ENCODE measurements around the gene FRS2. TPM values are rescaled to one million over a fixed set of nuclear protein-coding genes. Genes with fewer than 3 reads are reported as not detected.

Gene FRS2
- total RNA-seq, 2 donors from 2014 or later: 4.9 to 14.3 TPM

- intact Hi-C loops (cut with DNase I): no loop called here
- Histone ChIP-seq H3K36me3 (replicated peaks in 1 of 2; ENCODE audit: insufficient read depth in 1 of 2, low read depth in 2 of 2) (no peaks in the 10 kb centered on the region), H3K9me3 (no peaks in the 10 kb centered on the region), H3K27me3 (no peaks in the 10 kb centered on the region), H3K27ac (no peak overlapping the region), H3K4me1 (peaks cover 38% of the 10 kb centered on the region), H3K4me3 (no peak overlapping the region)
- DNase-seq: no peak
- ATAC-seq: no peak
- TF ChIP-seq POLR2A (IDR thresholded peaks at IDR 0.05): no peak
- no peak for TF ChIP-seq CTCF (IDR thresholded peaks at IDR 0.05)
Measured at GRCh38 chr12:69481133-69481532, 10.9 kb downstream of the FRS2 start.

DNA sequence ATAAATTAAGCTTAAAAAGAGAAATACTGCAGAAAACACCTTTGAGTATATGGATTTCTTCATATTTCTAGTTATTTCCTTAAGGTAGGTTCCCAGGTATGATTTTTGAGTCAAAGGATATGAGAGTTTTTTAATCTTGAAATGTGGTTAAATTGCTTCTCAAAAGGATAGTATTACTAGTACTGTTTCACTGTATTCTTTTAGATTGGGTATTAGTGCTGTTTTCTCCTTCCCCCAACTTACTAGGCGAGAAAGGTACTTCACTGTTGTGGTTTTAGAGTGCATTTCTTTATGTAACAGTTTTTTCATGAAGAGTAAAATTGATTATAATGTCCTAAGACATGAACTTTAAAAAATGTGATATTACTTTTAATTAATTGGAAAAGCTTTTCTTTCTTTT lies 13.5 kb downstream of the FRS2 start:
- WGBS, 2 donors: 88 to 100% methylated on average over 1 of the region's 1 CpG
- no peaks in the 10 kb centered on the region for H3K9me3 ChIP-seq
- peaks cover 35% of the 10 kb centered on the region for H3K4me1 ChIP-seq
- no peak for DNase-seq
- no peak for ATAC-seq
- no peak overlapping the region for H3K4me3 ChIP-seq
- H3K27me3 ChIP-seq: no peaks in the 10 kb centered on the region
- no peak overlapping the region for H3K27ac ChIP-seq
- intact Hi-C loops (cut with DNase I): no loop called here
- no peak for TF ChIP-seq POLR2A (IDR thresholded peaks at IDR 0.05)
- no peak for TF ChIP-seq CTCF (IDR thresholded peaks at IDR 0.05)
- no peaks in the 10 kb centered on the region for H3K36me3 ChIP-seq (replicated peaks in 1 of 2; ENCODE audit: insufficient read depth in 1 of 2, low read depth in 2 of 2)

DNA sequence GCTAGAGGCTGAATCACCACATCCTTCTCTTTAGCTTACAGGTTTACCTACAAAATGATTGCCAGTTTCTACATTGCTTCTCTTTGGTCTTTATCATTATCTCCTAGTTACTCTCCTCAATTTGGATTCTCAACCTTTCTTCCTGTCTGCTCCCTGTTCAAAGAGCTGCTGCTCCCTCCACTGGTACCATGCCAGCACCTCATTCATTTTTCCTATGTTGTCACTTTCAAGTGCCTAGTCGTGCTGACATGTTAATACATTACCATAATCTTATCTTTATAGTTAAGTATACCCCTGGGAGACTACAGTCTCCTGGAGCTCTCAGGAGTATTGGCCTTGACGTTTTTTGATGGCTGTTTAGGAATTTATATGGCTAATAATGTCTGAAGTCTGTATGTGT lies 14.2 kb downstream of the FRS2 start:
- H3K9me3 ChIP-seq: no peaks in the 10 kb centered on the region
- H3K4me1 ChIP-seq: peaks cover 28% of the 10 kb centered on the region
- H3K27ac ChIP-seq: no peak overlapping the region
- no peaks in the 10 kb centered on the region for H3K36me3 ChIP-seq (replicated peaks in 1 of 2; ENCODE audit: insufficient read depth in 1 of 2, low read depth in 2 of 2)
- intact Hi-C loops (cut with DNase I): no loop called here
- WGBS, 2 donors: 7% methylated on average over 2 of the region's 2 CpGs
- no peak overlapping the region for H3K4me3 ChIP-seq
- no peaks in the 10 kb centered on the region for H3K27me3 ChIP-seq
- DNase-seq: no peak
- ATAC-seq: no peak
- TF ChIP-seq CTCF (IDR thresholded peaks at IDR 0.05): no peak
- no peak for TF ChIP-seq POLR2A (IDR thresholded peaks at IDR 0.05)

DNA sequence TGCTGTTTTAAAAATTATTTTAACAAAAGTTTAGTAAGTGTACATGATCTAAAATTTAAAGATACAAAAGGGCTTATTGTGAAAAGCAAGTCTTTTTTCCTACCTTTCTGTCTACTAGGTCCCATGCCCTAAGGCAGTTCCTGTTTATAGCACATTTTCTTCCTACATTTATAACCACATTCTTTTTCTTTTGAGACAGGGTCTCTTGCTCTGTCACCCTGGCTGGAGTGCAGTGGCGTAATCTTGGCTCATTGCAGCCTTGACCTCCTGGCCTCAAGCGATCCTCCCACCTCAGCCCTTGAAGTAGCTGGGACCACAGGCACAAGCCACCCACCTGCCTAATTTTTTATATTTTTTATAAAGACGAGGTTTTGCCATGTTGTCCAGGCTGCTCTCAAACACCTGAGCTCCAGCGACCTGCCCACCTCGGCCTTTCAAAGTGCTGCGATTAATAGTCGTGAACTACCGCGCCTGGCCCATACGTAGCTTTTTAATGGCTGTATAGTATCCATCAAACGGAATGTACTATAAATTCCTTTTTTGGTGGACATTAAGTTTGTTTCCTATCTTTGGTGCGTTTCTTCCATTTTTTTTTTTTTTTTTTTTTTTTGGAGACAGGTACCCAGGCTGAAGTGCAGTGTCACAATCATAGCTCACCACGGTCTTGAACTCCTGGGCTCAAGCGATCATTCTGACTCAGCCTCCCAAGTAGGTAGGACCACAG lies 20.9 kb downstream of the FRS2 start:
- no peaks in the 10 kb centered on the region for H3K9me3 ChIP-seq
- no peaks in the 10 kb centered on the region for H3K4me1 ChIP-seq
- intact Hi-C loops (cut with DNase I): no loop called here
- ATAC-seq (no peak), DNase-seq (no peak)
- TF ChIP-seq CTCF (IDR thresholded peaks at IDR 0.05): no peak
- TF ChIP-seq POLR2A (IDR thresholded peaks at IDR 0.05): no peak
- no peaks in the 10 kb centered on the region for H3K27me3 ChIP-seq
- no peak overlapping the region for H3K27ac ChIP-seq
- no peak overlapping the region for H3K4me3 ChIP-seq
- no peaks in the 10 kb centered on the region for H3K36me3 ChIP-seq (replicated peaks in 1 of 2; ENCODE audit: insufficient read depth in 1 of 2, low read depth in 2 of 2)
- WGBS, 2 donors: 93% methylated on average over 14 of the region's 14 CpGs

DNA sequence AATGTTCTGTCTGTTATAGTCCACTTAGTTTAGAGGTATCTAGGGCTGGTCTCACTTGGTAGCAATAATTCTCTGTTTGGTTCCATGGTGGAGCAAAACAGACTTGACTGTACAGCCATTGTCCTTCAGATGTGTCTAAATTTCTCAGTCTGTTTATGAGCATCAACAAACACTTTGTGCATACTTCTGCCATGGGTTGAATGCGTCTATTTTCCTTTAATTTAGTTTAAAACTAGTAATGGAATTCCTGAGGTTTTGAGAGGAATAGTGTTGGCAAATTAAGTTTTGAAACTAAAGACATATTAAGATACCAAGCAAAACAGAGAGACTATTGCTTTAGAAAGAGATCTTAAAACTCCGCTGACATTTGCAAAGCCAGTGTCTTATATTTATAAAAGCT lies 22.6 kb downstream of the FRS2 start:
- DNase-seq (no peak), ATAC-seq (no peak)
- WGBS, 2 donors: 95% methylated on average over 2 of the region's 2 CpGs
- no peaks in the 10 kb centered on the region for H3K27me3 ChIP-seq
- H3K4me1 ChIP-seq: peaks cover 5% of the 10 kb centered on the region
- H3K4me3 ChIP-seq: no peak overlapping the region
- H3K9me3 ChIP-seq: no peaks in the 10 kb centered on the region
- H3K36me3 ChIP-seq (replicated peaks in 1 of 2; ENCODE audit: insufficient read depth in 1 of 2, low read depth in 2 of 2): no peaks in the 10 kb centered on the region
- TF ChIP-seq CTCF (IDR thresholded peaks at IDR 0.05): no peak
- no peak for TF ChIP-seq POLR2A (IDR thresholded peaks at IDR 0.05)
- H3K27ac ChIP-seq: no peak overlapping the region
- intact Hi-C loops (cut with DNase I): no loop called here
